HG03342 (cell line): ENCODE data around the gene ADAMTS16.

Experiments
- ATAC-seq: cut with Tn5 transposase; IDR thresholded peaks from one replicate; pipeline ENCODE4 v1.9.1; 2021; ENCODE audit warnings: mild to moderate bottlenecking, moderate library complexity; ENCODE audit not compliant: unreplicated experiment

Gene ADAMTS16

GRCh38 chr5:5141339-5141599, 1.1 kb downstream of the ADAMTS16 start:
- ATAC-seq = no peak

DNA sequence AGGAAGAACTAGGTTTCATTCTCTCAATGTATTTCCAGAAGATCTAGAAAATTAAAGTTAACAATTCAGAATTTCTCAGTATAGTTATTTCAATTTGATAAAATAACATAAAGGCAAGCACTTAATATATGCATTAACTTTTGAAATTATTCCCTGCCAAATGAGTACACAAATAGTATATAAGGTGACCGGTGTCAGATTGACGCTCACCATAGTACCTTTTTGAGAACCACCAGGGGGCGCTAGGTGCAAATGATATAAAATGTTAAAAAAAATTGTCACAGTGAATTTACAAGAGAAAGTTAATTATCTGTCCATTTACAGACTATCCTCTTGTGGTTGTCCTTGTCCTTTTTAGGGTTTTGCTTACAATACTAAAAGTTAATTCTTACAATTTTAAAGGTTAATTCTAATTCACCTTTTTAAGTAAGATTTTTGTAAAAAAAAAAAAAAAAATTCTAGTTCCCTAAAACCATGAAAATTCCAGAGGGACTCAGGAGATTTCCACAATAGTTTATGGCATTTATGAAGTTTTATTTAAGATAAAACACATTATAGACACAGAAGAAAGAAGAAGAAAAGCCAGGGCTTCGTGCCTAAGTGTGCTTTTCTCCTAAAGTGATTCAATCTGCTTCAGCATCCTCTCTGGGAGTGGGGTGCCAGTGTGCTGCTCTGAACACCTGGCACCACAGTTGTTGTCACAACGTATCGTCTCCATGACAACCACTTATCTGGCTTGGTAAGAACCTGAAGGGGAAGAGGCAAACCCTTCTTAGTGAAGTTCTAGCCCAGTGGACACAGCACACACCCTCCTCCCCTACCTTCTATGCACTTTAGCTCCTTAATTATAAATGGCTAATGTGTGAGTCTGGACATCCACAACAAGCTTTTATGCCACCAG, 1.7 kb downstream of the ADAMTS16 start:
- no peak for ATAC-seq

GRCh38 chr5:5144441-5144840, 4.3 kb downstream of the ADAMTS16 start:
- no peak for ATAC-seq

DNA sequence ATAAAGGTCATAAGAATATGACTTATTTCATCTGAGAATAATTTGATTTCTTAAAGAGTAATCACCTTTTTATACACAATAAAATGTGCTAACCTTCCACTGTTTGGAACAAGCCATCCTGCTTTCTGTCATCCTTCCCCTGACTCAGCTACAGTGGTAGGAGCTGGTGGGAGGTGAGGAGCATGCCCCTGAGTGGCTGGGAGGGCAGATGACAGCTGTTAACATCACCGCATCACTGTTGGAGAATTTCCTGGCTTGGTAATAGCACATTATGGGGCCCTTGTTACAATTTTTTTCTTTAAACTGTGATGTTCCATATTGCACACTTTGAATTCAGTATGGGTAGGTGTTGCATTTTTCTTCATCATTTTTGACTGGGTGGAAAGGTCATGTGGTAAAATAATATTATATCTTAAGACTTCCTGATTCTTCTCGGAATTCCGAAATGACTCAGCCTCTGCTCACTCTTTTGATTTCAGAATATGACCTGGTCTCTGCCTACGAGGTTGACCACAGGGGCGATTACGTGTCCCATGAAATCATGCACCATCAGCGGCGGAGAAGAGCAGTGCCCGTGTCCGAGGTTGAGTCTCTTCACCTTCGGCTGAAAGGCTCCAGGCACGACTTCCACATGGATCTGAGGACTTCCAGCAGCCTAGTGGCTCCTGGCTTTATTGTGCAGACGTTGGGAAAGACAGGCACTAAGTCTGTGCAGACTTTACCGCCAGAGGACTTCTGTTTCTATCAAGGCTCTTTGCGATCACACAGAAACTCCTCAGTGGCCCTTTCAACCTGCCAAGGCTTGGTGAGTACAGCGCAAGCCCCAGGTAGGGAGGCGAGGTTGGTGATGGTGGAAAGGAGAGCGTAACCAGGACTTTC, 5.8 kb downstream of the ADAMTS16 start:
- no peak for ATAC-seq

DNA sequence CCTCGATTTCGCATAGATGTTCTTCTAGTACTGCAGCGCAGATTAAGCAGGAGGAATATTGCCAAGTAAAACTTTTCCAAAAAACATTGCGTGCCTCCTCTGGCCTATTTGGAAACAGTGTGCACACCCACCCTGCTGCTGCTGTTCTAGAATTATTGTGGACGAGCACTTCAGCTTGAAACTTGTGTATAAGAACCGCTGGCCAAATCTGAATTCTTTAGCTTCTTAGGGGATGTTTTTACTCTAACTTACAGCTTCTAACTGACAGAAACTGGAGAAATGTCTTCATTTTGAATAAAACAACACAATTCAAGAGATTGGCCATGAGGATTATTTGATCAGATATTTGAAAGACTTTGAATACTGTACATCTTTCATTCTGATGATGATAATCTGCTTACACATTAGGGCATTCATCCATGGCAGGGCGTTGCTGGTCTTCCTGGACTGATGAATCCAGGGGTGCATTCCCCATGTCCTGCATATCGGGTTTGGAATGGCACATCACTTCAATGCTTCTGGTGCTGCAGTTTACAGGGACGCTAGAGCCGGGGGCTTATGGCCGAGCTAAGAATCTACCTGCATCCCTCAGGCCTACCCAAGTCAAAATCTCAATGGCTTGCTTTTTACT, 6.5 kb downstream of the ADAMTS16 start:
- ATAC-seq = no peak

- ATAC-seq = no peak
These were observed 9.0 kb downstream of the ADAMTS16 start for GRCh38 chr5:5149154-5149553.

DNA sequence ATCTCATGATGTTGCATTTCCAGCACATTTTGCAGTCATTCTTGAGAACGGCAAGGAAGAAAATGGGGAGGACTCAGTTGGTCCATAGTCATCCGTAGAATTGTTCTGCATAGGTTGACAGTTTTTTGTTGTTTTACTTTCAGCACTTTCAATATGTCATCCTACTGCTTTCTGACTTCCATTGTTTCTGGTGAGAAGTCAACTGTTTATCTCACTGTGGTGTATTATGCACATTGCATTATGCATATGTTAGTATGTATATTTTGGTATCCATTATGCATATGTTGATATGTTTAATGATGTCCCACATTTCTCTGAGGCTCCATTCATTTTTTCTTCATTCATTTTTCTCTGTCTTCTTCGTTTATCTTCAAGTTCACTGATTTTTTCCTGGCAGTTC, 10.5 kb downstream of the ADAMTS16 start:
- ATAC-seq = no peak

DNA sequence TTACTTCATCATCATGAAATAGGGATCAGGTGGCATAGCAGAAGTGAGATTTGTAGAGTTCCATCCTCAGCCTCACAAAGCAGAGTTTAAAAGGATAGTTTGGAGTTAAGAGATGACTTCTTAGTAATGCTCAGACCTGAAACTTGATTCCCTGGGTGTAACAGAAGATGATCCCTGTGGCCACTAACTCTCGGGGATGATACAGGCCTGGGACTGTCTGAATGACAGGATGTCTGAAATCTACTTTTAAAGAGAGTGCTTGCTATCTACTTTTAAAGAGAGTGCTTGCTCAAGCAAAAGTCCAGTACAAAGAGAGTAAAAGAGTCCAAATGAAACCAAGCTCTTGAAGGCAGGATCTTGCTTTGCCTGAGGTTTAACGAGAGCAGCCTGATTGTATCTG, 14.6 kb downstream of the ADAMTS16 start:
- ATAC-seq = no peak

- ATAC-seq = no peak
These were observed 15.5 kb downstream of the ADAMTS16 start for GRCh38 chr5:5155617-5156016.

DNA sequence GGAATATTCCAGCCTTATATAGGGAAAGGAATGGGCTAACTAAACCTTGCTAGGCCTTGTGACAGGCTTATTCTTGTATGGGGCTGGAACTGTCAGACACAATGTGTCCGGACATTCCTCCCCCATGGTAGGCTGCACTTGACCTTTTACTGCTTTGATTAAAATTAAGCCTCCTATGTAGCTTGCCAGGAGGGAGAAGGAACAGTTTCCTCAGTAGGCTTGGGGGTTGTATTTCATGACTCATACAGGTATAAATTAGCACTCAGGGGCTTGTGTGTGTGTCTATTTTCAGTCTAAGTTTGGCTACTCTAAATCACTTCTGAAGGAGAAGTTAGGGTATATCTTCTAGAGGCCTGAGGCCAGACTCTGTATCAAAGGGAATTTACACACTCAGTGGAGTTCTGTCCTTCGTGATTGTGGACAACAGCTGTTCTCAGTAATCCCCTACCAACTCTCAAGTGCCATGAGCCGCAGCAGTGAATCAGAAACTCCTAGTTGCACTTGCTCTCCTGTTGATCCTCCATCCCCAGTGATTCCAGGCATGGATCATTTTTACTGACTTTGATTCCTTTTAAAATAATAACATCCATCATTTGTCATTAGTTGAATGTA, 16.4 kb downstream of the ADAMTS16 start:
- ATAC-seq = no peak

GRCh38 chr5:5158472-5158895, 18.4 kb downstream of the ADAMTS16 start:
- no peak for ATAC-seq

DNA sequence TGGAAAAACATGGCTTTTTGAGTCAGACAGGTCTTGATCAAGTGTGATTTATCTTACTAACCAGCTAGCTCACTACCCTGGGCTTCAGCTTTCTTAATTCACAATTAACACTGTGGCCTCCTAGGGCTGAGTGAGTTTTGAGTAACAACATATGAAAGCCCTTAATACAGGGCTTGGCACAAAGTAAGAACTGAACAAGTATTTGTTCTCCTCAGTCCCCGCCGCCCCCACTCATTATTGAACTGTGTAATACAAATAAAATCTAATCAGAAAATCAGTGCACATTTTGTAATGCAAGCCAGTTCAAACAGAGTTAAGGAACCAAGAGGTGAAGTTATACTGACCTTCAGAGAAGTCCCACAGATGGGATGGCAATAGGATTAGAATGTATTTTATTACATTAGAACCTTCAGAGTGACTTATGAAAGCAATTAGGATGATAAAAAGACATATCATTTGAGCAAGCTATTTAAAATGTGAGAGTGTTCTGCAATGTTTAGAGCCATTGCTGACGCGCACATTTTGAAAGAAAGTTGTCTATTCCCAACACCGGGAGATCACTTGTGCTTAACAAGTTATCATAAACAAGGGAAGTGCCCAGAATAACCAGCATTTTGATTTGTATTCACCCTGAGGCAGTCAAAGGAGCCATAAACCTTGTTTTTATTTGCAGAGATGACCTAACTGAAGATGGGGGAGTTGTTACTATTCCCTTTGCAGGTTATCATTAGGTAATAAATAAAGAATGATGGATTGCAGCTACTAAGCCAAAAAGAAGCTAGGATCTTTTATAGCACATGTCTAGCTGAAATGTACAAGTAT, 19.4 kb downstream of the ADAMTS16 start:
- no peak for ATAC-seq

- ATAC-seq = no peak
These were observed 24.0 kb downstream of the ADAMTS16 start for GRCh38 chr5:5164163-5164562.

- no peak for ATAC-seq
These were observed 25.4 kb downstream of the ADAMTS16 start for GRCh38 chr5:5165541-5166002.

DNA sequence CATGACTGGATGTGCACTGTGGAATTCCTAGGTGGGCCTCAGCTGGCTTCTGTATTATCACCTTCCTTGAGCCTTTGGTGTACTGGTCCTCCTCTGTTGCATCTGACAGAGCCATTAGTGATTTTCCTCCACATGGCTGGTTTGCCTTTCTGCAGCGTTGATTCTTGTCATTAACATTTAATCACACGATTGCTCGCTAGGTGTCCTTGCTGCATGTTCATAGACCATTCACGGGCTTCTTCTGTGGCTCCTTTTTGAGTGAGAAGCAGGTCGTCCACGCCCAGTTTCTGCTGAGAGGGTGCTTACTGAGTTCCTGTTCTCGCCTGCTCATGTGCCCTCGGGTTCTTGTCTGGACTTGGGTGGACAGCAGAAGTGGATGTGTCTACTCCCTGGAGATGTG, 29.3 kb downstream of the ADAMTS16 start:
- no peak for ATAC-seq

DNA sequence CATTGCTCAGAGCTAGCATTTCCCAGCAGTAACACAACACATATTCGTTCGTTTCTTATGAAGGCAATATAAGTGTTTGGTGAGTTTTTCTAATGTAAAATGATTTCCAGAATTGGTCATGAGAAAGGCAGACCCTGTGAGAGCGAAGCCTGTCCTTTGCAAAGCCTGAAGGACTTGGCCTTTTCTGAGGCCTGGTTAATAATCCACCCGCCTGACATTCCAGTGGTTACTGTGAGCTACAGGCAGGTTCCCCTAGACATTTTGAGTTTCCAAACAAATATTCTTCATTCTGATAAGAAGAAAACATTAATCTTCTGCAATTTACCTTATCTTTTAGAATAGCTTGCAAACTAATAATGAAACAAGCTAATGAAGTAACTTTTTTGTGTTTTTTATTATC, 38.0 kb downstream of the ADAMTS16 start:
- ATAC-seq = no peak

DNA sequence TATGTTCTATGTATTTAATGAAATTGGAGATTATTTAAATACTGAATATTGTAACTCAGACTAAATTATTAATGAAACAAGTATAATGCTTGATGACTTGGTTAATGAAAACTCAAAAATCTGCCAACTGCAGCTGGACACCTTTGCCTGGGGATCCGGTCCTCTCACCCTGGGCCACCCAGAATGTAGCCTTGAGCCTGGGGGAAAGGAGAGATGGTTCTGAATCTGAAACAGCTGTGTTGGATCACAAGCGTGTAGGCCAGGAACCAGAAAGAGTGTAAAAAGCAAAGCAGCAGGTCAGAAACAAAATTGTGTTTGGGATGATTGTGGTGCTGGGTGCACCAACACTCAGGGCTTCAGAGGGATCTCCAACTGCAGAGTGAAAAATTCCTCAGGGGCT, 38.5 kb downstream of the ADAMTS16 start:
- no peak for ATAC-seq

- ATAC-seq = no peak
These were observed 38.9 kb downstream of the ADAMTS16 start for GRCh38 chr5:5179079-5179478.

DNA sequence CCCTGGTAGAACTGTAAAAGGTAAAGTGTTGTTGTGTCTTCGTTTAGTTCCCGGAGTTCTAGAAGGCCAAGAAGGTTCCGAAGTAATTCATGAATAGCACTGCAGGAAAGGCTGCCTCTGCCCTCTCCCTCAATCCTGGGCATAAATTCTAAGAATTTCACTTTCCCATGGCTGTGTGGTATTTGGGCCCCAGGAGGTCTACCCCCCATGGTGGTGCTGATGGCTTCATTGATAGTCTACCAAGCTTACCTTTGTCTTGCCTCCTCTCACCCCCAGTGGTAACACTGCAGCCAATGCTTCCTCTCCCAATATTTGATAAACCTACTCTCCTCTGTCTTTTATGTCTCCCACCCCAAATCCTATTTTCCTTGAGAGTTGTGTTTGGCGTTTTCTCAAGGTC, 39.5 kb downstream of the ADAMTS16 start:
- ATAC-seq = no peak

GRCh38 chr5:5181650-5182324, 41.7 kb downstream of the ADAMTS16 start:
- no peak for ATAC-seq
